ENCODE data around the gene ID2. TPM values are rescaled to one million over a fixed set of nuclear protein-coding genes. Genes with fewer than 3 reads are reported as not detected.

ID2 gene
- total RNA-seq, 4 donors from 2014 or later = 165 to 949 (median 312) TPM

DNA sequence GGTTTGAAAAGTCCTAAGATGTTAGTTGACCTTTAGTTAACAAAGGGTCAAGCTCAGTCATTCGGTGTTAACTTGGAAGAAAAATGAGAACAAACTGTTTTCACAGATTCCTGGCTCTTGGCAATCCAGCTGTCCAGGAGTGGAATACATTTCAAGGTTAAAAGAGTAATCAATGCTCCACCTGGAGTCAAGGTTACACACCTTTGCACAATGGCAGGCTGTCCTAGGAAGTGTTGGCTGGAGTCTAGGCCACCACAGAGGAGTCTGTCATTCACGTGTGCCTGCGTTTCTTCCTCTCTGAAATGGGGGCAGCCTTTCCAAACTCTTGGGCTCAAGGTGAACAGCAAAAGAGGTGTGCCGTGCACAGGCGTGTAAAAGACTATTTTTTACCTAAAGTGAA, 6.3 kb upstream of the ID2 start:
- ATAC-seq (ENCODE audit: low FRiP score) (no peak), DNase-seq (ENCODE audit: low spot score) (no peak)
- no peak for TF ChIP-seq CTCF (IDR thresholded peaks at IDR 0.05)

DNA sequence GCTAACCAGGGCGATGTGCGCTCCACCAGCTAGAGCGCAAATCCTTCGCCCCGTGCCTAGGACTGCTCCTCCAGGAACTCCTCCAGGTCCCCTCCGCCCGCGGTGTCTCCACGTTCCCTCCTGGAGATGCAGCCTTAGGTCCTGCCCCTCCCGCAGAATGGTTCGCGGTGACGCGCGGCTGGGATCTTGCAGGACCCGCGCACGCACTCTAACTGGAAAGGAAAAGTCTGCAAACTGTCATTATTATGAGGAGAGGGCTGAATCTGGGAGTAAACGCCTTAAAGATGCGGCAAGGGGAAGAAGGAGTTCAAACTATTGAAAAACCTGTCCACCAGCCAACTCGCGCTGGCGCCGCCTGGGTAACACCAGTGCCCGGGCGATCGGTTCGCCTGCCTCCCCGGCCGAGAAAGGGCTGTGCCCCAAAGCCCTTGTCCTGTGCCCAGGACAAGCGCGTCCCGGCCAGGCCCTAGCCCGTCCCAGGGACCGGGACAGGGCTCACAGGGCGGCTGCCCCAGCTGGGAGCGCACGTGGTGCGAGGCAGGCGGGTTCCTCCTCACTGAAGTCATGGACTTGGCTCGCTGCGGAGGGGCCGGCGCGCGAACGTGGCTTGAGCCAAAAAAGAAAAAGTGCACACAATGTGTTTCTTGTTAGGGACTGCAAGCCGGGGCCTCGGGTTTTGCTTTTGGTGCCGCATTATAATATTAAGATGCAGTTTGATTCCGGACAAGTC, 5.5 kb upstream of the ID2 start:
- no peak for DNase-seq (ENCODE audit: low spot score)
- TF ChIP-seq CTCF (IDR thresholded peaks at IDR 0.05) = no peak
- peak; percentile 44 for ATAC-seq (ENCODE audit: low FRiP score)

- no peak for DNase-seq (ENCODE audit: low spot score)
- ATAC-seq (ENCODE audit: low FRiP score) = no peak
- no peak for TF ChIP-seq CTCF (IDR thresholded peaks at IDR 0.05)
These were observed 4.8 kb upstream of the ID2 start for GRCh38 chr2:8676921-8677645.

- ATAC-seq (ENCODE audit: low FRiP score) (no peak), DNase-seq (ENCODE audit: low spot score) (no peak)
- TF ChIP-seq CTCF (IDR thresholded peaks at IDR 0.05) = no peak
These were observed 3.9 kb upstream of the ID2 start for GRCh38 chr2:8677646-8678592.

DNA sequence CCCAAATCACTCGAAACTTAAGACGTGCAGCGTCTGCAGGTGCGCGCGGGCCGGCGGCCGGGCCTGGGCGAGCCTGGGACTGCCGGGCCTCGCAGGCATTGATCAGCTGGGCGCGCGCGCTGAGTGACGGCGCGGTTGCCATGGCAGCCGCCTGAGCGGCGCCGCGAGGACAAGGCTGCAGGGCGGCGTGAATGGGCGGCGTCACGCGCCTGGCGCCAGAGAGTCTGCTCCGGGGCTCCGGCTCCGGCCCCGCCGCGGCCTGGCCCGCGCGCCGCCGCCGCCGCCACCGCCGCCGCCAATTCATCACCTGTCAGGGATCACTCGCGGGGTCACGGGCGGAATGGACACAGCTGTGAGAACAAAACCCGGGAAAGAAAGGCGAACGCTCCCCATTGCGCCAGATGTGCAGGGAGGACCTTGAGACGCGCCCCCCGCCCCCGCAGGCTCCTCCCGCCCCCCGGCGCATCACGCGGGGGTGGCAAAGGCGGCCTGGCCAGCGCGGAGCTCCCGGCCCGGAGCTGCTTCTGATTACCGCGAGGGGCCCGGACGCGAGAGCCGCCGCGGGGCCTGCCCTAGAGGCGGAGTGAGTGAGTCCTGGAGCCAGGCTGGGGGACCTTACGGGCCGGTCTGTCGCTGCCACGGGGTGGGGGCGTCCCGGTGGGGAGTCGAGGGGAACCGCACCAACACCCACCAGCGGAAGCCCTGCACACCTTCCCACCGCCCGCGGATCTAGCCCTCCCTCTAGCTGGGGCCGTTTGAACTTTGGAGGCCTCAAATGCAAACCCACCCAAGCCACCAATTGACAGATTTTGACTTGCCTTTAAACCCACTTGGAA, 2.9 kb upstream of the ID2 start:
- TF ChIP-seq CTCF (IDR thresholded peaks at IDR 0.05) = no peak
- ATAC-seq (ENCODE audit: low FRiP score) = peak; percentile 60
- peak; percentile 81 for DNase-seq (ENCODE audit: low spot score)

GRCh38 chr2:8679567-8679826, 2.4 kb upstream of the ID2 start:
- TF ChIP-seq CTCF (IDR thresholded peaks at IDR 0.05) = no peak
- no peak for ATAC-seq (ENCODE audit: low FRiP score)
- no peak for DNase-seq (ENCODE audit: low spot score)

Data from omental fat pad (tissue), 4 donors.